KOPT-K1 (cell line): ENCODE results near the gene KANSL3.

ENCODE experiments used
- H3K27ac ChIP-seq: fragments of 200-600 bp; sonication (generic); 2 replicates; pipeline ENCODE4 v1.5.1; 2016; ENCODE audit warnings: antibody characterized with exemption, mild to moderate bottlenecking, low read depth, low read length; ENCODE audit not compliant: poor library complexity, severe bottlenecking
- H3K36me3 ChIP-seq: fragments of 200-600 bp; sonication (generic); 2 replicates; pipeline ENCODE4 v1.5.1; 2017; ENCODE audit warnings: antibody characterized with exemption, mild to moderate bottlenecking, low read length, moderate library complexity; ENCODE audit not compliant: insufficient read depth
- H3K9me3 ChIP-seq: fragments of 200-600 bp; sonication (generic); 2 replicates; pipeline ENCODE4 v1.5.1; 2017; ENCODE audit warnings: antibody characterized with exemption, low read length, mild to moderate bottlenecking; ENCODE audit not compliant: insufficient read depth, poor library complexity, severe bottlenecking

Gene KANSL3

GRCh38 chr2:96633641-96634040 lies 4.5 kb downstream of the KANSL3 start:
- Histone ChIP-seq H3K36me3 (peaks cover 83% of the 10 kb centered on the region), H3K27ac (no peak overlapping the region)

GRCh38 chr2:96631804-96632435 lies 6.2 kb downstream of the KANSL3 start:
- Histone ChIP-seq H3K27ac (no peak overlapping the region), H3K36me3 (peaks cover 99% of the 10 kb centered on the region), H3K9me3 (no peaks in the 10 kb centered on the region)

More at GRCh38 chr2:96633641-96634040, 4.5 kb downstream of the KANSL3 start:
- no peaks in the 10 kb centered on the region for H3K9me3 ChIP-seq

- H3K27ac ChIP-seq, result no peak overlapping the region
- no peaks in the 10 kb centered on the region for H3K9me3 ChIP-seq
- peaks cover 94% of the 10 kb centered on the region for H3K36me3 ChIP-seq
Measured at GRCh38 chr2:96626553-96626942, 11.6 kb downstream of the KANSL3 start.

- Histone ChIP-seq H3K27ac (no peak overlapping the region), H3K9me3 (no peaks in the 10 kb centered on the region), H3K36me3 (peaks cover 94% of the 10 kb centered on the region)
Measured at GRCh38 chr2:96625571-96626552, 12.2 kb downstream of the KANSL3 start.

- Histone ChIP-seq H3K27ac (no peak overlapping the region), H3K9me3 (no peaks in the 10 kb centered on the region), H3K36me3 (peaks cover 95% of the 10 kb centered on the region)
Measured at GRCh38 chr2:96623116-96623515, 15.0 kb downstream of the KANSL3 start.

- H3K9me3 ChIP-seq, result no peaks in the 10 kb centered on the region
- H3K27ac ChIP-seq, result no peak overlapping the region
- H3K36me3 ChIP-seq, result peaks cover 95% of the 10 kb centered on the region
Measured at GRCh38 chr2:96622544-96622943, 15.6 kb downstream of the KANSL3 start.

- H3K9me3 ChIP-seq, result no peaks in the 10 kb centered on the region
- no peak overlapping the region for H3K27ac ChIP-seq
- peaks cover 96% of the 10 kb centered on the region for H3K36me3 ChIP-seq
Measured at GRCh38 chr2:96618596-96619283, 19.4 kb downstream of the KANSL3 start.

GRCh38 chr2:96617012-96617411 lies 21.1 kb downstream of the KANSL3 start:
- no peak overlapping the region for H3K27ac ChIP-seq
- H3K9me3 ChIP-seq, result no peaks in the 10 kb centered on the region
- peaks cover 98% of the 10 kb centered on the region for H3K36me3 ChIP-seq

- no peaks in the 10 kb centered on the region for H3K9me3 ChIP-seq
- no peak overlapping the region for H3K27ac ChIP-seq
- peaks cover 99% of the 10 kb centered on the region for H3K36me3 ChIP-seq
Measured at GRCh38 chr2:96616535-96616934, 21.6 kb downstream of the KANSL3 start.

- Histone ChIP-seq H3K36me3 (peaks cover 99% of the 10 kb centered on the region), H3K9me3 (no peaks in the 10 kb centered on the region), H3K27ac (no peak overlapping the region)
Measured at GRCh38 chr2:96616128-96616527, 22.0 kb downstream of the KANSL3 start.

- peaks cover 100% of the 10 kb centered on the region for H3K36me3 ChIP-seq
- no peak overlapping the region for H3K27ac ChIP-seq
- no peaks in the 10 kb centered on the region for H3K9me3 ChIP-seq
Measured at GRCh38 chr2:96608469-96609455, 29.4 kb downstream of the KANSL3 start.

- peaks cover 98% of the 10 kb centered on the region for H3K36me3 ChIP-seq
- no peak overlapping the region for H3K27ac ChIP-seq
- H3K9me3 ChIP-seq, result no peaks in the 10 kb centered on the region
Measured at GRCh38 chr2:96604104-96604503, 34.0 kb downstream of the KANSL3 start.

- H3K36me3 ChIP-seq, result peaks cover 97% of the 10 kb centered on the region
- no peaks in the 10 kb centered on the region for H3K9me3 ChIP-seq
- H3K27ac ChIP-seq, result no peak overlapping the region
Measured at GRCh38 chr2:96602330-96602823, 35.7 kb downstream of the KANSL3 start.
